Stomach (tissue), 4 donors: ENCODE measurements around the gene FARS2.

Experiments
- EP300 ChIP-seq: sonication (generic); formaldehyde crosslinking; IDR thresholded peaks from one replicate; pipeline ENCODE4 v1.6.1; 2017; ENCODE audit warnings: antibody characterized with exemption
- POLR2A ChIP-seq, 4 donors: fragments of 450-650 bp; IDR thresholded peaks; one replicate each; pipeline ENCODE4 v1.6.1; 2016; ENCODE audit warnings: antibody characterized with exemption in 4 of 4, control low read depth in 2 of 4, mild to moderate bottlenecking in 1 of 4, moderate library complexity in 1 of 4
- TF ChIP-seq, protein P1 (sequence below), 7 experiments: fragments of 450-650 bp in 4 of 7; fragments of 200-600 bp in 3 of 7; sonication (generic) in 3 of 7; IDR thresholded peaks; one replicate each; pipeline ENCODE4 v1.5.1; 2016 to 2019; ENCODE audit warnings: antibody characterized with exemption in 7 of 7, control low read depth in 2 of 7, mild to moderate bottlenecking in 1 of 7

- TF ChIP-seq EP300 (no peak), POLR2A (IDR thresholded peaks at IDR 0.05) (no peak)
- TF ChIP-seq, protein P1, sequence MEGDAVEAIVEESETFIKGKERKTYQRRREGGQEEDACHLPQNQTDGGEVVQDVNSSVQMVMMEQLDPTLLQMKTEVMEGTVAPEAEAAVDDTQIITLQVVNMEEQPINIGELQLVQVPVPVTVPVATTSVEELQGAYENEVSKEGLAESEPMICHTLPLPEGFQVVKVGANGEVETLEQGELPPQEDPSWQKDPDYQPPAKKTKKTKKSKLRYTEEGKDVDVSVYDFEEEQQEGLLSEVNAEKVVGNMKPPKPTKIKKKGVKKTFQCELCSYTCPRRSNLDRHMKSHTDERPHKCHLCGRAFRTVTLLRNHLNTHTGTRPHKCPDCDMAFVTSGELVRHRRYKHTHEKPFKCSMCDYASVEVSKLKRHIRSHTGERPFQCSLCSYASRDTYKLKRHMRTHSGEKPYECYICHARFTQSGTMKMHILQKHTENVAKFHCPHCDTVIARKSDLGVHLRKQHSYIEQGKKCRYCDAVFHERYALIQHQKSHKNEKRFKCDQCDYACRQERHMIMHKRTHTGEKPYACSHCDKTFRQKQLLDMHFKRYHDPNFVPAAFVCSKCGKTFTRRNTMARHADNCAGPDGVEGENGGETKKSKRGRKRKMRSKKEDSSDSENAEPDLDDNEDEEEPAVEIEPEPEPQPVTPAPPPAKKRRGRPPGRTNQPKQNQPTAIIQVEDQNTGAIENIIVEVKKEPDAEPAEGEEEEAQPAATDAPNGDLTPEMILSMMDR (IDR thresholded peaks at IDR 0.05), result no peak
Observed at GRCh38 chr6:5276581-5276980, 15.3 kb downstream of the FARS2 start.
